GM15510 (cell line): ENCODE results near the gene IPMK.

Experiments used
- POLR2A ChIP-seq: IDR thresholded peaks from 3 replicates; pipeline ENCODE4 v1.6.1; 2011; ENCODE audit warnings: borderline replicate concordance; ENCODE audit not compliant: insufficient read length; ENCODE audit errors: extremely low read depth

IPMK gene

GRCh38 chr10:58278274-58278961 lies 10.7 kb upstream of the IPMK start:
- no peak for TF ChIP-seq POLR2A

DNA sequence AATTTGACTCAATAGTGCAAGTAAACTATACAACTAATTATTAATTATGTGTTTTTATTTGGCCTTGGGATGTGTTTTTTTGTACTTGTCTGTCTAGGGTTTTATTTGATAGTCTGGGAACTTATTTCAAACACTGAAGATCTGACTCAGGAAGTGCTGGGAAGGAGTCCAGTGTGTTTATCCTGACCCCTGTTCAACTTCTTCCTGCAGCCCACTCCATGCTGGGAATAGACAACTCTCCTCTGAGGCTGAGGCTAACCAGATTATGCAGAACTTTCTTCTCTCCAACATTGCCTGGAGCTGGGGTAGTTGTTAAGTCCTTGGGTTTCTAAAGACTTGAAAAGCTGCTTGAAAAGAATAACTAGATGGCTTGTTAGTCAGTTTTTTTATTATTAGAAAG lies 8.2 kb upstream of the IPMK start:
- no peak for TF ChIP-seq POLR2A

- no peak for TF ChIP-seq POLR2A
These were observed 7.6 kb upstream of the IPMK start for GRCh38 chr10:58275261-58275660.

- TF ChIP-seq POLR2A: no peak
These were observed 2.1 kb upstream of the IPMK start for GRCh38 chr10:58269782-58270290.

DNA sequence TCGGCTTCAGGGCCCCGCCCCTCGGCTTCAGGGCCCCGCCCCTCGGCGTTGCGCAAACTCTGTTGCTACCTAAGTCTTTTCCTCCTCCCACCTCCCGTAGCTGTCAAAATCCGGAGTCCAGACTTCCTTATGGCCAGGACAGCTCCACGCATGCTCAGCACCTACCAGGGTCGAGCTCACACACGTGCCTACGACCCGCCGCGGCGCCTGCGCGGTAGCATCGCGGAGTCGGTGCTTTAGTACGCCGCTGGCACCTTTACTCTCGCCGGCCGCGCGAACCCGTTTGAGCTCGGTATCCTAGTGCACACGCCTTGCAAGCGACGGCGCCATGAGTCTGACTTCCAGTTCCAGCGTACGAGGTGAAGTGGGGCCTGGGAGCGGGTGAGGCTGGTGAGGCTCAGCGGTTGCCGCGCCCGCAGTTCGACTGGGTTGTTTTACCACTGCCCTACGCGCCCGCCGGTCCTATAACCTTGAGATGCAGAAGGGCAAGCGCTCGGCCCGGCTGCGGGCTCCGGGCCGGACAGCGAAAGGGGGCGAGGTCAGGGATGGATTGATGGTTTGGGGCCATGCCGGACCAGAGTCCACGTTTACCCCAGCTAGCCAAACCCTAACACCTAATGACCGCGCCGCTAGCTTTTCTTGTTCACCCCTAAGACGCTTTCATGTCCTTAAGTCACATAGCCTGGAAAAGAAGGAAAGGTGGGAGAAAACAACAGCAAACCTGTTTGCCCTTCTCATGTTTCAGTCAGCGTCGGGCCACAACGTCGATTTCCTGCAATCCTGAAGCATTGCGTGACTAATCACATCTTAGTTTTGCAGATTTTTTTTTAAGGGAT lies 1.5 kb upstream of the IPMK start, which contains the start of gene CISD1:
Gene CISD1, plus strand, starts transcription at position 217 of the 836 bp plus-strand sequence. Its CDS starts 112 bp downstream, at position 329.
- TF ChIP-seq POLR2A: peak; percentile 89

GRCh38 chr10:58268454-58268945 lies 806 bp upstream of the IPMK start:
- TF ChIP-seq POLR2A: no peak

DNA sequence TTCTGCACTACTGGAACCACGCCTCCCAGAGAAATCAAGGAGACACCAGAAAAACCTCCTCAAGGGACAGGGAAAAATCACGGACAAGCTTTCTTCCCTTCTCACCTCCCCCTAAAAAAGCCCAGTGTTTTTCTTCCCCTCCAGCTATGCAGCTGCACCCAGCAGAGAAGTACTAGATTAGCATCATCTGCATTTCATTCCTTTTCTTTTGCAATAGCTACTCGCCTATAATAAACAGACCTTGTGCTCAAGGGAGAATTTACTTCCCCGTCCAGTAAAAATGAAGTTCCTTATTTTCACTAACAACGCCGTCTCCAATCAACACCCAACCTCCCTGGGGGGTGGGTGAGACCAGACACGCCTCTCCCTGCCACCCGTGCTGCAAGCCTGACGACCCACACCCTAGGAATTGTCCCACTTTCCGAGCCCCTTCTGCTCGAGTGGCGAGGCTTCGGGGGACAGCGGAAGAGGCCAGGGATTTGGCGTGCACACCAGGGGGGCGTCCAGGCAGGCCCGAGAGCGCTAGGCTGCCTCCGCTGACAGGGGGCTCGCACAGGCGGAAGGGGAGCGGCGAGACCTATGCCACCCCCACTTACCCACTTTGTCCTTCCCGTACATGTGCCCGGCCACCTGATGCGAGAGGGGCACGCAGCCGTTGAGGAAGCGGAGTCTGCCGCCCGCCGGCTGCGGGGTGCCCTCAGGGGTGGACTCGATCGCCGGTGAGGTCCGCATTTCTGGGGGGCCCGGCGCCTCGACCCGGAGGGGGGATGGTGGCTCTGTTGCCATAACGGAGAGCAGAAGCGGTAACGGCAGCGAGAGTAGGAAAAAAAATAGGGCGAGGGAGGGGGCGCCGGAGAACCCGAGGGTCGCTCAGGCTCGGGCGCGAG lies 625 bp downstream of the IPMK start:
- no peak for TF ChIP-seq POLR2A

GRCh38 chr10:58266003-58266825 lies 1.5 kb downstream of the IPMK start:
- no peak for TF ChIP-seq POLR2A

DNA sequence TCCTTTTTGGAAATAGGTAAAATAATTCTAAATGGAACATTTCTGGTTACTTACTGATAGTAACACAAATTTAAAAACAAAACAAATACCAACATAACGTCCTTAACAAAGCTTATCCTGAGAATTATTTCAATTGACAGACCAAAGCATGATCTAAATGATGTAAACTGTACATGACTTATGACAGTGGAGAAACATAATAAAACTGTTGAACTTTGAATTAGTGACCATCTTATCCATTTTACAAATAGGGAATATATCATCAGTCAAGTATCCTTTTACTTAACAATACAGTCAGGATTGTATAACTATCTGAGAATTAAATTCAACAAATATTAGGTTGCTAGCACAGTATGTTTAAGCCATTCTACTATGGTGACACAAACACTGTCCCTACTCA lies 2.4 kb downstream of the IPMK start:
- TF ChIP-seq POLR2A: no peak

DNA sequence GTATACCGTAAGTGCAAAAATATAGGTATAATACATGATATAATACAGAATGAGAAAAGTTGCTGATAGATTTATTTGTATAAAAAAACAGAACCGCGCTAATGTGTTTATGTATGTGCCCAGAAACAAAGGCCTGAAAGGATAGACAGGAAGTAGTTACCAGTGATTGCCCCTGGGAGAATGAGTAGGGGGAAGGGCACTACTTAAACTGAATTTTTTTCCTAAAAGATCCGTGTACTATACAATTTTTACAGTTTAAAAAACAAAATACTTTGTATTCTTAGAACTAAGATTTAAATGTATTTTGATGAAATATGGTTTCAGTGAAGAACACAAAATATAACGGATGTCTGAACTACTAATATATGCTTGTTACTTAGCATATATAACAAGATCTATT lies 2.9 kb downstream of the IPMK start:
- no peak for TF ChIP-seq POLR2A

- no peak for TF ChIP-seq POLR2A
These were observed 4.9 kb downstream of the IPMK start for GRCh38 chr10:58262766-58263165.

- TF ChIP-seq POLR2A: no peak
These were observed 7.4 kb downstream of the IPMK start for GRCh38 chr10:58260334-58260733.

- TF ChIP-seq POLR2A: no peak
These were observed 8.6 kb downstream of the IPMK start for GRCh38 chr10:58258977-58259692.

DNA sequence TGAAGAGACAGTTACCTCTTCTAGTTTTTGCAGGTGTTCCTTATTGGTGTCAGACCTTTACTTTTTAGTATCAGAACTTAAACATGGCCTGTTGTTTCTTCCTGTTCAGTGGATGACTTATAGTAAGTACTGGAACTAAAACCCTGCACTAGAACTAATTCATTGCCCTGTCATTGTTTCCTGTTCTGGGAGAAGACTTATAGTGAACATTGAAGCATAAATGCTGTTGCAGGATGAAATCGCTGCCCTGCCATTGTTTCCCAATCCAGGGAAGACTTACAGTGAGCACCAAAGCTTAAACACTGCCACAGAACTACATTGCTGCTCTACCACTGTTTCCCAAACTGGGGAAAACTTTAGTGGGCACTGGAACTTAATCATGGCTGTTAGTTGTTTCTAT lies 13.1 kb downstream of the IPMK start:
- TF ChIP-seq POLR2A: no peak

- TF ChIP-seq POLR2A: no peak
These were observed 14.5 kb downstream of the IPMK start for GRCh38 chr10:58253184-58253583.
